Endothelial cell of umbilical vein (primary cell): ENCODE measurements around the gene BIRC2. TPM values are rescaled to one million over a fixed set of nuclear protein-coding genes. Genes with fewer than 3 reads are reported as not detected.

Source experiments
- BruUV-seq: library from RNA; stranded (reverse); fragments of 400-500 nt; replicated peaks from 2 replicates; lab custom pipeline; 2021; lab: Mats Ljungman, UMichigan
- CTCF ChIA-PET: fragments of 300-600, 350-600 bp; sonication (Branson Sonifier 250); formaldehyde crosslinking; loops from one replicate; lab custom pipeline; 2021; ENCODE audit warnings: antibody characterized with exemption, inconsistent platforms; lab: Charles Lee
- POLR2A ChIA-PET: fragments of 300-600, 350-600 bp; sonication (Branson Sonifier 250); formaldehyde crosslinking; loops from one replicate; lab custom pipeline; 2021; ENCODE audit warnings: antibody characterized with exemption, inconsistent platforms; lab: Charles Lee
- DNase-seq: peaks from one replicate; pipeline ENCODE4 v3.0.0-alpha.2; 2011; ENCODE audit warnings: low read depth, low spot score
- FAIRE-seq: peaks from 2 replicates; lab custom pipeline; 2011; peaks lifted over from hg19 to GRCh38; lab: Jason Lieb, UNC
- H2AFZ ChIP-seq: 2 replicates; pipeline ENCODE4 v1.6.0; 2012; ENCODE audit warnings: low read depth, low read length, control low read depth, inconsistent platforms
- H3K27ac ChIP-seq: 2 replicates; pipeline ENCODE4 v1.5.1; 2011; ENCODE audit warnings: low read depth, mild to moderate bottlenecking, control low read depth, low read length, moderate library complexity; ENCODE audit not compliant: insufficient read depth
- H3K27me3 ChIP-seq, 2 experiments: 2 replicates each; pipeline versions ENCODE4 v1.6.0 to v1.6.1; 2011; ENCODE audit warnings: low read length in 2 of 2, mixed read lengths in 1 of 2; ENCODE audit not compliant: control insufficient read depth in 2 of 2, insufficient read depth in 2 of 2
- H3K36me3 ChIP-seq, 2 experiments: 2 replicates in 1 of 2; 3 replicates in 1 of 2; pipeline ENCODE4 v1.5.1; 2011; ENCODE audit warnings: low read length in 2 of 2, mild to moderate bottlenecking in 1 of 2, moderate library complexity in 1 of 2; ENCODE audit not compliant: control insufficient read depth in 2 of 2, insufficient read depth in 2 of 2; ENCODE audit errors: extremely low read depth in 1 of 2
- H3K4me1 ChIP-seq: 3 replicates; pipeline ENCODE4 v1.5.1; 2011; ENCODE audit warnings: mild to moderate bottlenecking, low read length; ENCODE audit not compliant: control insufficient read depth, insufficient read depth; ENCODE audit errors: extremely low read depth
- H3K4me2 ChIP-seq: 2 replicates; pipeline ENCODE4 v1.6.1; 2011; ENCODE audit warnings: low read length, control low read depth, mixed read lengths; ENCODE audit not compliant: insufficient read depth
- H3K4me3 ChIP-seq, 3 experiments: fragments of 200-600 bp in 1 of 3; sonication (generic), shearing (Covaris generic) in 1 of 3; replicated peaks in 1 of 3; 2 replicates each; pipeline ENCODE4 v1.5.1; 2011 to 2016; ENCODE audit warnings: control low read depth in 3 of 3, low read length in 3 of 3, mild to moderate bottlenecking in 2 of 3, inconsistent platforms in 1 of 3, low read depth in 1 of 3, moderate library complexity in 1 of 3; ENCODE audit not compliant: insufficient read depth in 1 of 3
- H3K79me2 ChIP-seq: 2 replicates; pipeline ENCODE4 v1.6.0; 2012; ENCODE audit warnings: low read length, inconsistent platforms; ENCODE audit not compliant: control insufficient read depth, insufficient read depth
- H3K9ac ChIP-seq: replicated peaks from 2 replicates; pipeline ENCODE3; 2011; ENCODE audit warnings: low read length, control low read depth; ENCODE audit not compliant: insufficient read depth; ENCODE audit errors: extremely low read depth
- H3K9me1 ChIP-seq: replicated peaks from 3 replicates; pipeline ENCODE4 v1.6.0; 2011; ENCODE audit warnings: mild to moderate bottlenecking, low read length; ENCODE audit not compliant: control insufficient read depth, insufficient read depth; ENCODE audit errors: extremely low read depth
- H3K9me3 ChIP-seq: replicated peaks from 2 replicates; pipeline ENCODE4 v1.5.1; 2012; ENCODE audit warnings: low read length, inconsistent platforms; ENCODE audit not compliant: control insufficient read depth, insufficient read depth
- H4K20me1 ChIP-seq: replicated peaks from 2 replicates; pipeline ENCODE3; 2011; ENCODE audit warnings: mild to moderate bottlenecking, low read length; ENCODE audit not compliant: control insufficient read depth, insufficient read depth; ENCODE audit errors: extremely low read depth
- CTCF ChIP-seq, 2 donors: IDR thresholded peaks; 1 replicate in 1 of 2; 2 replicates in 1 of 2; pipeline ENCODE4 v1.5.1; 2011; ENCODE audit warnings: low read length in 2 of 2, mild to moderate bottlenecking in 2 of 2, moderate library complexity in 2 of 2, control low read depth in 1 of 2, inconsistent platforms in 1 of 2, low read depth in 1 of 2; ENCODE audit not compliant: insufficient read depth in 1 of 2; ENCODE audit errors: extremely low read depth in 1 of 2
- EZH2 ChIP-seq: IDR thresholded peaks from 2 replicates; pipeline ENCODE4 v1.6.1; 2012; ENCODE audit warnings: borderline replicate concordance, low read depth, mild to moderate bottlenecking, moderate library complexity, low read length, inconsistent platforms; ENCODE audit not compliant: severe bottlenecking
- FOS ChIP-seq: IDR thresholded peaks from 2 replicates; pipeline ENCODE4 v1.6.1; 2011; ENCODE audit warnings: mild to moderate bottlenecking, low read length, moderate library complexity, borderline replicate concordance; ENCODE audit not compliant: insufficient read depth
- GATA2 ChIP-seq: IDR thresholded peaks from 2 replicates; pipeline ENCODE4 v1.7.0; 2011; ENCODE audit warnings: low read depth, mild to moderate bottlenecking, moderate library complexity, mixed read lengths, low read length; ENCODE audit not compliant: insufficient read length, insufficient read depth
- JUN ChIP-seq: IDR thresholded peaks from 2 replicates; pipeline ENCODE4 v1.6.1; 2011; ENCODE audit warnings: borderline replicate concordance, low read depth; ENCODE audit not compliant: insufficient read length, insufficient read depth
- MAX ChIP-seq: IDR thresholded peaks from 2 replicates; pipeline ENCODE4 v1.6.1; 2011; ENCODE audit not compliant: insufficient read depth, insufficient read length
- MYC ChIP-seq: IDR thresholded peaks from one replicate; pipeline ENCODE4 v1.6.1; 2011; ENCODE audit warnings: mild to moderate bottlenecking, low read depth, low read length
- POLR2A ChIP-seq: IDR thresholded peaks from 2 replicates; pipeline ENCODE4 v1.6.1; 2012; ENCODE audit warnings: low read depth, mild to moderate bottlenecking, control low read depth, low read length
- POLR2AphosphoS5 ChIP-seq: IDR thresholded peaks from 2 replicates; pipeline ENCODE4 v1.6.1; 2012; ENCODE audit warnings: low read depth, mild to moderate bottlenecking, control low read depth, low read length, moderate library complexity; ENCODE audit not compliant: insufficient read depth
- dilution Hi-C: fragments of 300-500 bp; cut with MboI; formaldehyde crosslinking; loops from one replicate; pipeline ENCODE4 v1.15.0; 2019; ENCODE audit warnings: low sequenced_read_pairs; ENCODE audit not compliant: extremely low pct_ligation_motif_present
- intact Hi-C: fragments of 100-400 bp; cut with micrococcal nuclease; formaldehyde crosslinking; loops from one replicate; pipeline ENCODE4 v1.10.0; 2022
- polyA plus RNA-seq, 4 experiments: library from polyadenylated mRNA; depleted of rRNA in 3 of 4; stranded (reverse) in 3 of 4; unstranded in 1 of 4; fragments of >200 nt; gene quantifications; 2 replicates each; pipeline versions ENCODE4 v1.2.1 to v1.2.3, GENCODE V29; 2011 to 2012; ENCODE audit warnings: missing spikeins in 1 of 4
- total RNA-seq: library from RNA; stranded (reverse); gene quantifications from 2 replicates; pipeline ENCODE4 v1.2.3, GENCODE V29; 2021

BIRC2 gene
- total and polyA plus RNA-seq, 2 donors (not counting 3 experiments of a cell fraction or from before 2014, with no cell fraction given) = 42.8 to 47.3 TPM

GRCh38 chr11:102411142-102411541, 64.1 kb downstream of the BIRC2 start:
- TF ChIP-seq FOS (no peak), MYC (no peak), POLR2A (no peak), JUN (no peak), MAX (no peak), POLR2AphosphoS5 (no peak), GATA2 (no peak), EZH2 (no peak), CTCF (IDR thresholded peaks at IDR 0.05; ENCODE audit: extremely low read depth in 1 of 2, insufficient read depth in 1 of 2, low read depth in 1 of 2, low read length in 2 of 2) (no peak)
- intact Hi-C loops = no loop called here

More at GRCh38 chr11:102411142-102411541, 64.1 kb downstream of the BIRC2 start:
- Histone ChIP-seq H3K79me2 (peaks cover 82% of the 10 kb centered on the region), H3K4me2 (no peak overlapping the region), H4K20me1 (no peaks in the 10 kb centered on the region), H2AFZ (no peak overlapping the region), H3K4me1 (no peaks in the 10 kb centered on the region), H3K9me1 (no peaks in the 10 kb centered on the region), H3K9me3 (no peaks in the 10 kb centered on the region), H3K4me3 (no peak overlapping the region), H3K36me3 (peaks cover 0 to 4% of the 10 kb centered on the region in 2 experiments), H3K9ac (no peak overlapping the region), H3K27me3 (no peaks in the 10 kb centered on the region), H3K27ac (no peak overlapping the region)
- BruUV-seq = no TSS peak
- dilution Hi-C loops = no loop called here
- DNase-seq (no peak), FAIRE-seq (no peak)
- ChIA-PET CTCF (interaction anchor here (2.4 kb wide), 1 partner anchor 20 kb away, joined by 8 read pairs; no protein-coding TSS in a partner anchor), POLR2A (no interaction called here)
